Measurements from ENCODE around the gene SLCO6A1.
"Not testable (repeated sequence)": the region's sequence is repeated elsewhere in the genome, so short reads cannot be mapped to it uniquely, and the experiment has no call there.

The SLCO6A1 gene

GRCh38 chr5:102527547-102527946 is 28.7 kb upstream of the SLCO6A1 start:
- H3K9me3 ChIP-seq (ENCODE audit: insufficient read depth, low read depth, low read length), result no peaks in the 10 kb centered on the region
- no peaks in the 10 kb centered on the region for H3K27me3 ChIP-seq (ENCODE audit: insufficient read depth, low read length)
- H2AFZ ChIP-seq (ENCODE audit: insufficient read depth, low read length, poor library complexity), result no peak overlapping the region
- no CpG with 5 or more reads among the region's 1 CpG for WGBS (ENCODE audit: extremely low coverage, insufficient coverage, insufficient read length)
- no peak overlapping the region for H3K4me2 ChIP-seq (ENCODE audit: low read length)
- no peaks in the 10 kb centered on the region for H3K79me2 ChIP-seq (ENCODE audit: control insufficient read depth, insufficient read depth, low read length, poor library complexity)
- H3K4me3 ChIP-seq (ENCODE audit: low read depth, low read length), result no peak overlapping the region
- no peak overlapping the region for H2BK120ac ChIP-seq (ENCODE audit: insufficient read depth, low read length, poor library complexity)
- H3K27ac ChIP-seq (ENCODE audit: low read depth, low read length), result no peak overlapping the region
- H4K91ac ChIP-seq (ENCODE audit: low read depth, low read length), result no peak overlapping the region
- no peak overlapping the region for H3K18ac ChIP-seq (ENCODE audit: low read length)
- H3K4me1 ChIP-seq (ENCODE audit: control insufficient read depth in 1 of 2, insufficient read depth in 2 of 2, low read length in 2 of 2), result no peaks in the 10 kb centered on the region
- no peak overlapping the region for H3K23ac ChIP-seq (ENCODE audit: low read length)
- no peak overlapping the region for H3K14ac ChIP-seq (ENCODE audit: low read length)
- H4K8ac ChIP-seq (ENCODE audit: low read depth, low read length), result no peak overlapping the region
- DNase-seq, result no peak
- H3K36me3 ChIP-seq (ENCODE audit: control insufficient read depth in 1 of 2, insufficient read depth in 2 of 2, low read length in 2 of 2), result no peaks in the 10 kb centered on the region
- no peak overlapping the region for H2BK5ac ChIP-seq (ENCODE audit: low read depth, low read length, poor library complexity)
- H4K12ac ChIP-seq (ENCODE audit: low read depth, low read length), result no peak overlapping the region
- H3K79me1 ChIP-seq (ENCODE audit: low read length), result no peaks in the 10 kb centered on the region
- no peak overlapping the region for H3K9ac ChIP-seq (ENCODE audit: low read length)
- no peak overlapping the region for H2BK12ac ChIP-seq (ENCODE audit: low read length)
- H3K4ac ChIP-seq (ENCODE audit: low read depth, low read length), result no peak overlapping the region
- H2AK5ac ChIP-seq (ENCODE audit: low read length), result no peak overlapping the region

- Histone ChIP-seq H2BK12ac (ENCODE audit: low read length) (no peak overlapping the region), H2BK120ac (ENCODE audit: insufficient read depth, low read length, poor library complexity) (no peak overlapping the region), H3K27ac (ENCODE audit: low read depth, low read length) (no peak overlapping the region), H3K9ac (ENCODE audit: low read length) (no peak overlapping the region), H3K23ac (ENCODE audit: low read length) (no peak overlapping the region), H2AK5ac (ENCODE audit: low read length) (no peak overlapping the region), H3K4ac (ENCODE audit: low read depth, low read length) (no peak overlapping the region), H3K79me2 (ENCODE audit: control insufficient read depth, insufficient read depth, low read length, poor library complexity) (no peaks in the 10 kb centered on the region), H3K9me3 (ENCODE audit: insufficient read depth, low read depth, low read length) (no peaks in the 10 kb centered on the region), H3K36me3 (ENCODE audit: control insufficient read depth in 1 of 2, insufficient read depth in 2 of 2, low read length in 2 of 2) (no peaks in the 10 kb centered on the region), H3K4me3 (ENCODE audit: low read depth, low read length) (no peak overlapping the region), H4K8ac (ENCODE audit: low read depth, low read length) (no peak overlapping the region), H4K91ac (ENCODE audit: low read depth, low read length) (no peak overlapping the region), H3K18ac (ENCODE audit: low read length) (no peak overlapping the region), H4K12ac (ENCODE audit: low read depth, low read length) (no peak overlapping the region), H2AFZ (ENCODE audit: insufficient read depth, low read length, poor library complexity) (no peak overlapping the region), H3K4me1 (ENCODE audit: control insufficient read depth in 1 of 2, insufficient read depth in 2 of 2, low read length in 2 of 2) (no peaks in the 10 kb centered on the region), H3K14ac (ENCODE audit: low read length) (no peak overlapping the region), H3K4me2 (ENCODE audit: low read length) (no peak overlapping the region), H3K79me1 (ENCODE audit: low read length) (no peaks in the 10 kb centered on the region), H2BK5ac (ENCODE audit: low read depth, low read length, poor library complexity) (no peak overlapping the region), H3K27me3 (ENCODE audit: insufficient read depth, low read length) (no peaks in the 10 kb centered on the region)
- no CpG with 5 or more reads among the region's 3 CpGs for WGBS (ENCODE audit: extremely low coverage, insufficient coverage, insufficient read length)
- no peak for DNase-seq
These were observed 24.9 kb upstream of the SLCO6A1 start for GRCh38 chr5:102523541-102524175.

GRCh38 chr5:102511666-102512065 is 12.9 kb upstream of the SLCO6A1 start:
- H3K4me3 ChIP-seq (ENCODE audit: low read depth, low read length), result no peak overlapping the region
- H3K4me2 ChIP-seq (ENCODE audit: low read length), result no peak overlapping the region
- no peak for DNase-seq
- H3K18ac ChIP-seq (ENCODE audit: low read length), result no peak overlapping the region
- no peak overlapping the region for H2AK5ac ChIP-seq (ENCODE audit: low read length)
- no peak overlapping the region for H3K4ac ChIP-seq (ENCODE audit: low read depth, low read length)
- H4K8ac ChIP-seq (ENCODE audit: low read depth, low read length), result no peak overlapping the region
- H3K27ac ChIP-seq (ENCODE audit: low read depth, low read length), result no peak overlapping the region
- no peak overlapping the region for H4K91ac ChIP-seq (ENCODE audit: low read depth, low read length)
- H2BK5ac ChIP-seq (ENCODE audit: low read depth, low read length, poor library complexity), result no peak overlapping the region
- H2BK120ac ChIP-seq (ENCODE audit: insufficient read depth, low read length, poor library complexity), result no peak overlapping the region
- H2BK12ac ChIP-seq (ENCODE audit: low read length), result no peak overlapping the region
- H3K4me1 ChIP-seq (ENCODE audit: control insufficient read depth in 1 of 2, insufficient read depth in 2 of 2, low read length in 2 of 2), result no peaks in the 10 kb centered on the region
- no peaks in the 10 kb centered on the region for H3K36me3 ChIP-seq (ENCODE audit: control insufficient read depth in 1 of 2, insufficient read depth in 2 of 2, low read length in 2 of 2)
- no peak overlapping the region for H4K12ac ChIP-seq (ENCODE audit: low read depth, low read length)
- no peaks in the 10 kb centered on the region for H3K79me2 ChIP-seq (ENCODE audit: control insufficient read depth, insufficient read depth, low read length, poor library complexity)
- H3K9me3 ChIP-seq (ENCODE audit: insufficient read depth, low read depth, low read length), result no peaks in the 10 kb centered on the region
- no peak overlapping the region for H3K23ac ChIP-seq (ENCODE audit: low read length)
- no peaks in the 10 kb centered on the region for H3K27me3 ChIP-seq (ENCODE audit: insufficient read depth, low read length)
- no peak overlapping the region for H3K9ac ChIP-seq (ENCODE audit: low read length)
- H2AFZ ChIP-seq (ENCODE audit: insufficient read depth, low read length, poor library complexity), result no peak overlapping the region
- H3K14ac ChIP-seq (ENCODE audit: low read length), result no peak overlapping the region
- H3K79me1 ChIP-seq (ENCODE audit: low read length), result no peaks in the 10 kb centered on the region
- WGBS (ENCODE audit: extremely low coverage, insufficient coverage, insufficient read length), result no CpG with 5 or more reads among the region's 4 CpGs

- not testable (repeated sequence) for H2BK120ac ChIP-seq (ENCODE audit: insufficient read depth, low read length, poor library complexity); H3K27ac ChIP-seq (ENCODE audit: low read depth, low read length); H3K23ac ChIP-seq (ENCODE audit: low read length); H3K79me2 ChIP-seq (ENCODE audit: control insufficient read depth, insufficient read depth, low read length, poor library complexity); H3K14ac ChIP-seq (ENCODE audit: low read length); H4K12ac ChIP-seq (ENCODE audit: low read depth, low read length); H2BK5ac ChIP-seq (ENCODE audit: low read depth, low read length, poor library complexity); H3K79me1 ChIP-seq (ENCODE audit: low read length); H3K4ac ChIP-seq (ENCODE audit: low read depth, low read length); H3K9ac ChIP-seq (ENCODE audit: low read length); H3K4me1 ChIP-seq (ENCODE audit: control insufficient read depth in 1 of 2, insufficient read depth in 2 of 2, low read length in 2 of 2); H4K91ac ChIP-seq (ENCODE audit: low read depth, low read length); DNase-seq; H3K9me3 ChIP-seq (ENCODE audit: insufficient read depth, low read depth, low read length); H2BK12ac ChIP-seq (ENCODE audit: low read length); H2AK5ac ChIP-seq (ENCODE audit: low read length); H3K36me3 ChIP-seq (ENCODE audit: control insufficient read depth in 1 of 2, insufficient read depth in 2 of 2, low read length in 2 of 2); H4K8ac ChIP-seq (ENCODE audit: low read depth, low read length); H3K27me3 ChIP-seq (ENCODE audit: insufficient read depth, low read length); H3K4me3 ChIP-seq (ENCODE audit: low read depth, low read length); H3K18ac ChIP-seq (ENCODE audit: low read length); H2AFZ ChIP-seq (ENCODE audit: insufficient read depth, low read length, poor library complexity); H3K4me2 ChIP-seq (ENCODE audit: low read length)
- no CpG with 5 or more reads among the region's 35 CpGs for WGBS (ENCODE audit: extremely low coverage, insufficient coverage, insufficient read length)
These were observed 7.4 kb downstream of the SLCO6A1 start for GRCh38 chr5:102491261-102491914.
